Peyer's patch (tissue), 4 donors: ENCODE results near the gene SRP54.
A peak's percentile ranks its signal among the peaks of the same experiment; 100 is the strongest.

ENCODE experiments used
- CTCF ChIP-seq, 6 experiments: fragments of 450-650 bp in 4 of 6; fragments of 200-600 bp in 2 of 6; sonication (generic) in 1 of 6; IDR thresholded peaks; one replicate each; pipeline ENCODE4 v1.5.1; 2017 to 2019; ENCODE audit warnings: antibody characterized with exemption in 6 of 6, mild to moderate bottlenecking in 3 of 6, moderate library complexity in 1 of 6
- POLR2A ChIP-seq, 2 donors: fragments of 450-650 bp; IDR thresholded peaks; one replicate each; pipeline ENCODE4 v1.5.1; 2017; ENCODE audit warnings: antibody characterized with exemption in 2 of 2, mild to moderate bottlenecking in 2 of 2, moderate library complexity in 2 of 2

GRCh38 chr14:35046048-35046750 is 63.4 kb downstream of the SRP54 start, which contains the start of gene FAM177A1:
- TF ChIP-seq CTCF (IDR thresholded peaks at IDR 0.05), result peak in 2 of 6 experiments; percentile 18 to 25
- peak; percentile 97 for TF ChIP-seq POLR2A (IDR thresholded peaks at IDR 0.05)
